HG02623 (cell line): Measurements from ENCODE around the gene CHST3.
"Not testable (repeated sequence)": the region's sequence is repeated elsewhere in the genome, so short reads cannot be mapped to it uniquely, and the experiment has no call there.

ENCODE experiments used
- ATAC-seq: cut with Tn5 transposase; IDR thresholded peaks from one replicate; pipeline ENCODE4 v1.9.1; 2021; ENCODE audit warnings: moderate library complexity; ENCODE audit not compliant: unreplicated experiment

The CHST3 gene

DNA sequence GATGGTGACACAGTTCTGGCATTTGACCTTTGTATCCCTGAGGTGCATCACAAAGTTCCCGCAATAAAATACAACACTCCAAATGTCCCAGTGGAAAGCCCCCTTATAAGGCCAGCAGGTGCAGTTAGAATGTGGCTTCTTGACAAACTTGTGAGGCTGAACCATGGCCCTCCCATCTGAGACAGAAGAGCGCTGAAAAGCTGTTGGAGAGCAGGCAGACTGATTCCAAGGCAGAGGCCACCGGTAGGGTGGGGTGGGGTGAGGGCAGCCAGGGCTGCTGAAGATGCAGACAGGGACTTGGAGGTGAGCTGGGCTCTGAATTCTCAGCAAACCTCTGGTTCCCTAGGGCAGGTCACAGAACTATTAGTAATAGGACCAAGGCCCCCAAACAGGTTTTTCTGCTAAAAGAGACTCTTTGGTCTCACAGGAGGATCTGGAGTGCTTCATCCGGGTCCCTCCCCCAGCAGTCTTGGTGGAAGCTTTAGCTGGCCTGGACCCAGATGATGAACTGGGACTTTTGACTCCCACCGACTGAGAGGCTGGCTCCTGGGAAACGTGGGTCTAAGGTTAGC, 15.6 kb upstream of the CHST3 start:
- ATAC-seq: no peak

- ATAC-seq: no peak
Measured at GRCh38 chr10:71950683-71951082, 13.5 kb upstream of the CHST3 start.

GRCh38 chr10:71952745-71953144, 11.4 kb upstream of the CHST3 start:
- ATAC-seq: no peak

DNA sequence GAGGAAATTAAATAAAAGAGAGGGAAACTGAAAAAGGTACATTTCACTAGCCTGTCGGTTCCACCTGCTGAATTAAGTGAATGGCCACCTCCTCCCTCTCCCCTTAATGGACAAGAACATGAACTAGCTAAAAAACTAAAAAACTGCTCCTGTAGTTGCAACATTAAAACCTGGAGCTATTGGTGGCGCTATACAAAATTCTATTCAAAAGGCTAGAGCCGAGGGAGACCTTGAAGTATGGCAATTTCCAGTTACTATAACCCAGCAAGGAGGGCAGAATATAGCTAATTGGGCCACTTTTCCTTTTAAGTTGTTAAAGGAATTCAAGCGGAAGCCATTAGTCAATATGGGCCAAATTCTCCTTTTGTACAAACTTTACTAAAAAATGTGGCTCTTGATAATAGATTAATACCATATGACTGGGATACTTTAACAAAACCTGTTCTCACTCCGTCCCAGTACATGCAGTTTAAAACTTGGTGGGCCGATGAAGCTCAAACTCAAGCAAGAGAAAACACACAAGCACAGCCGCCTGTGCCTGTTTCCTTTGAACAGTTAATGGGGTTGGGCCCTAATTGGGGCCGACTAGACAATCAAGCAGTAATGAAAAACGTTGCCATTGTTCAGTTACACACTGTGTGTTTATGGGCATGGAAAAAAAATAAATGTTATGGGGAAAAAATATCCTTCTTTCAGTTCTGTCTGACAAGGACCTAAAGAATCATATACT, 6.5 kb upstream of the CHST3 start:
- ATAC-seq: no peak

- ATAC-seq: no peak
Measured at GRCh38 chr10:71959526-71959925, 4.7 kb upstream of the CHST3 start.

DNA sequence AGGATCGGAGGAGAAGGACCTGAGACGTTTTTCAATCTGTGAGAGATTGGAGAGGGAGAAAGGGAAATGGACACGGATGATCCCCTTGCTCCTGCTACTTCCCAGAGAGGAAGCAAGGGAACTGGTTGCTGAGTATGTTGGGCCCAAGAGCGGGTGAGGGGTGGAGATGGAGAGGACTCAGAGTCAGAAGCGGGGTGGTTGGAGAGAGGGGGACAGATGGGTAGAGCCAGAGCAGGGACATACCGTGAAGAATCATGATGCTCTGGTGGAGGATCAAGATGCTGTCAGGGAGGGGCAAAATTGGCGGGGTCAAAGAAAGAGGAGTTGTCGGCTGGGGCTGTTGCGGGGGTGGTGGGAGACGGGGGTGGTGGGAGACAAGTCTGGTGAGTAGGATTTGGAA, 2.4 kb upstream of the CHST3 start:
- no peak for ATAC-seq

GRCh38 chr10:71962901-71963300, 1.3 kb upstream of the CHST3 start:
- no peak for ATAC-seq

DNA sequence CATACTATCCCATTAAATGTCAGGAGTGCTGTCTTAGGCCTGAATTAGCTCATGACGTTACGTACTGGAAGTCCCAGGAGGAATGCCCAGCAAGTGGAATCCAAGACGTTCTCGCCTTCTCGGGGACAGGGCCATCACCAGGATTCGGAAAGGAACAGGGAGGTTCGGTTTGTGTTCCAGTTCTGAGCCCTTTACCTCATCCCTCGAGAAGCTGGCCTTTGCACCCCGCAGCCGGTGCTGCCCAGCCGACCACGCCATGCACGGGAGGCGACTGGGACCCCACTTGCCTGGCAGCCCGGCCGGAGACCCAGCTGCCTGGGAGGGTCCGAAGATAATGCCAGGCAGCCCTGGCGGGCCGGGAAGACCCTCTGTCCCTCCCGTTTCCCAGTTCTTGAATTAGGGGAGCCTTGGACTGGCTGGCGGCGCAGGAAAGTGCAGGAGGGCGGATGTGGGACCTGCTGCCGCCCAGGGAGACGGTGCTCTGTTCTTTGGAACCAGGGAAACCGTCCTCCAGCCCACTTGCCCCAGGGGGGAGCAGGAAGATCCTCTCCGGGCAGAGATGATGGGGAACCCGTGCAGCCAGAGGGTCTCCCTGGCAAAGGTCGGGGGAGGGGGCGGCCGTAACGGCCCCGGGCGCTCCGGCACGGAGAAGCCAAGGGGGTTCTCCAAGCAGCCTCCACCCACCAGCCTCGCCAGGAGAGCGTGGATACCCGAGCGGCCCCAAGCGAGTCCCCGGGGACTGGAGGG, 671 bp upstream of the CHST3 start:
- ATAC-seq: no peak

DNA sequence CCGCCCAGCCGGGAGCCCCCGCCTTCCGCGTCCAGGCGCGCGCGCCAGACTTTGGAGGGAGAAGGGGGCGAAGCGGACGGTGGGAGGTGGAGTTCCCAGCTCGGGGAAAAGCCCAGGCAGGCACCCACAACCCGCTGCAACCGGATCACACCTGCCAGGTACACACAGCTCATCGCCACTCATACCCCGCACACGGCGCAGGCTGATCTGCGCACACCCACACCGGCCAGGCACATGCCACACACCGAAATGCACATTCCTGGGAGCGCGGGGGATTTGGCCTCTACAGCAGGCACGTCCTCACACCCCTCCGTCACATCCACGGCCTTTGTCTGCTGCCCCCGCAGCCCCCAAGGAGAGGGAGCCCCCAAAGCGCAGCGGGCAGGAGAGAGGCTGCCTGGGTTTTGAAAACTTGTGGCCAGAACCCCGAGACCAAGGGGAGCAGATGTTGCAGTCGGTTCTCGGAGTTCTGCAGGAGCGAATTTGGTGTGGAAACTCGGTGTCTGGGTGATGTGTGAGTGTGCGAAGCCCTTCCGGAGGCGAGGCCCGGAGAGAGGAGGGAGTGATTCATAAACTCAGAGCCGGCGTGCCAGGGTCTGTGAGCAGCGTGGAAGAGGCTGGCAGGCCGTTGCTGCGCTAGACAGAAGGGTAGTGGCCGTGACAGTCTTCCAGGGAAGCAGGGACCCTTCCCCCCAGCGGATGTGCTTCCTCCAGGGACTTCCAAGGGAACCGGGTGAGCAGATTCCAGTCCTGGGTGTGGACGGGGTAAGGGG, 734 bp downstream of the CHST3 start:
- no peak for ATAC-seq

GRCh38 chr10:71965623-71966022, 1.4 kb downstream of the CHST3 start:
- ATAC-seq: no peak

- no peak for ATAC-seq
Measured at GRCh38 chr10:71966046-71967004, 2.1 kb downstream of the CHST3 start.

GRCh38 chr10:71967958-71968357, 3.8 kb downstream of the CHST3 start:
- ATAC-seq: not testable (repeated sequence)

- no peak for ATAC-seq
Measured at GRCh38 chr10:71968553-71969474, 4.6 kb downstream of the CHST3 start.

DNA sequence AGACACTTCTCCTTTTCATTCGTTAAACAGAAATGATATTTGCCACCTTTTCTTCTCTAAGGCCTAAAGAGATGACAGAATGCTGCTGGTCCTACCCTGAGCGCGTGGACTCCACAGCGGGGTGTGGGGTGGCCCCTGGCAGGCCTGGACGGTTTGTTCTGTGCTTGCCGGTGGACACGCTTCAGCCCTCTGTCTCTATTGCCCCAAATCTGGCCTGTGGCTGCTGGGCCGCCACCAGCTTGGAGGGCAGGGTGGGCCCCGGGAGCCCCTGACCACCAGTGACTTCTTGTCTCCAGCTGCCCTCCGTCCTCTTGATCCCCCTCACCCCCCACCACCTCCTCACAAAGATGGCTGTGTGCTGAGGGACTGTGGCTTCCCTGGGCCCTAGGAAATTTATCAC, 5.7 kb downstream of the CHST3 start:
- no peak for ATAC-seq

DNA sequence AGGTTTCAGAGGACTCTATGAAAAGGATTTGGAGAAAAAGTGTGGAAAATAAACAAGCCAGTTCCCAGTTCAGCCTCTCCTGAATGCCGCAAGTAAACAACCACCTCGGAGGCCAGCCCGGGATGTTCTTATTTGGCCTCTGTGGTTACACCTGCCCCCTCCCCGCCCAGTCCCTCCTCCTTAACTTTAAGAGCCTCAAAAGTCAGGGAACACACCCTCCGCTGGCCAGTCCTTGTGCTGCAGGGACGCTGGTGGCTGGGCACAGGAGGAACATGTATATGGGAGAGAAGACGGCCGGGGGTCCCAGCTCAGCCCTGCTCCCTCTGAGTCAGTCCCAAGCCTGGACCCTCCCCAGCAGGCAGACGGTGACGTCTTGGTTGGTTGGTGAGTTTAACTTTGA, 6.1 kb downstream of the CHST3 start:
- ATAC-seq: no peak

- ATAC-seq: no peak
Measured at GRCh38 chr10:71970869-71971268, 6.7 kb downstream of the CHST3 start.

DNA sequence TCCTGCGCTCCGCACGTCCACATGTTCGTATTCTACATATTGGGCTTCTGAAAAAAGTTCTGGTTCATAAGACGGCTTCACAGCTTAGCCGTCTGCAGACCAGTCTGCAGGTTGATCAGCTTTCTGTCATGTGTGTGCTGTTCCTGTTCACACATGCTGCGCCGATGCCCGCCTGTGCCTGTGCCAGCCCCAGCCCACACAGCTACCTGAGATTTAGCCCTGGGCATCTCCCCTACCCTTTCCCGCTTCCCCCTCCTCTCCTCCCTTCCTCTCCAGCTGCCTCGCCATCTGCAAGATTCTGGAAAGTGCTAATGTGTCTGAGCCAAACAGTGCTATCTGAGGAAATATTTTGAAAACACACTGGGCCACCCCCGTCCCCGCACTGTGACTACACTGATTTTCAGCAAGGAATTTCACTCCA, 7.1 kb downstream of the CHST3 start:
- no peak for ATAC-seq

DNA sequence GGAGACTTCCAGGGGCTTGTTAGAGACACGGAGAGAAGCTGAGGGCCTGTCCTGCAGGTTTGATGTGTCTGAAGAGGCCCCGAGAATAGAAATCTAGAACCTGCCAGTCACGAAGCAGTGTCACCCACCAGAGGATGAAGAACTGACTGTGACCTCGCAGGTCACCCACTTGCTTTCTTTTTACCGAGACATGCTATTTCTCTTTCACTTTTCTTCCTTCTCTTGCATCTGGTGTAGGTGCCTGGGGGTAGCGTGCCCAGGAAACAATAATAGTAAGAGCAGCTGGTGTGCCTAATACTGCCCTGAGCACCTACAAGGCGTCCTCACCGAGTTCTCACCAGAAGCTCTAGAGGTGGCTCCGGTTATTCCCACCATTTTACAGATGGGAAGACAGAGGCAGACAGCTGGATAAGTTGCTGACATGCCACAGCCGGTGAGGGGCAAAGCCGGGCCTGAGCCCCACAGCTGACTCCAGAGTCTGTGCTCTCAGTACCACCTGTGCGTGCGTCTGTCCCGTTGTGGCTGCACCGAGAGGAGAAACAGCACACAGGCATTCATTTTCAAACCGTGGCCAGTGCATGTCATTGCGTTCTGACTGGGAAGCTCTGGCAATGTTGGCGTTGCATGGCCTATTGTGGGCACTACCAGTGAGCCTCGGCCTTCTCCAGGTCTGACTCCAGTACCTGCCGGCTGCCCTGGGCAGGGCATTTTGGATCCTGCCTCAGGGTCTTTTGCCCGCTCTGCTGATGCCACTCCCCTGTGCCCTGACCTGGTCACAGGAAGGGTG, 7.8 kb downstream of the CHST3 start:
- no peak for ATAC-seq
